Neural progenitor cell (in vitro differentiated cells): Measurements from ENCODE around the gene PSMC3IP. TPM values are rescaled to one million over a fixed set of nuclear protein-coding genes. Genes with fewer than 3 reads are reported as not detected.

Experiments
- DNase-seq: peaks from one replicate; pipeline ENCODE4 v3.0.0-alpha.2; 2016; ENCODE audit warnings: low spot score
- H2AFZ ChIP-seq: fragments of 200-600 bp; sonication (generic); replicated peaks from 2 replicates; pipeline ENCODE4 v1.6.1; 2016; ENCODE audit warnings: antibody characterized with exemption
- H3F3A ChIP-seq: fragments of 200-600 bp; sonication (generic); 2 replicates; pipeline ENCODE4 v1.6.1; 2016; ENCODE audit warnings: antibody characterized with exemption, low read depth
- H3K27ac ChIP-seq: fragments of 200-600 bp; sonication (generic); 2 replicates; pipeline ENCODE4 v1.5.1; 2016; ENCODE audit warnings: mild to moderate bottlenecking
- H3K27me3 ChIP-seq: fragments of 200-600 bp; sonication (generic); 2 replicates; pipeline ENCODE4 v1.6.1; 2016; ENCODE audit warnings: mild to moderate bottlenecking, moderate library complexity
- H3K36me3 ChIP-seq: fragments of 200-600 bp; sonication (generic); 2 replicates; pipeline ENCODE4 v1.5.1; 2016
- H3K4me1 ChIP-seq: fragments of 200-600 bp; sonication (generic); 2 replicates; pipeline ENCODE4 v1.6.1; 2016; ENCODE audit warnings: mixed run types
- H3K4me2 ChIP-seq: fragments of 200-600 bp; sonication (generic); 2 replicates; pipeline ENCODE4 v1.6.1; 2016
- H3K4me3 ChIP-seq: fragments of 200-600 bp; sonication (generic); 2 replicates; pipeline ENCODE4 v1.5.1; 2016
- H3K79me2 ChIP-seq: fragments of 200-600 bp; sonication (generic); 2 replicates; pipeline ENCODE4 v1.6.1; 2016; ENCODE audit warnings: low read depth
- H3K9ac ChIP-seq: fragments of 200-600 bp; sonication (generic); 2 replicates; pipeline ENCODE4 v1.6.1; 2016
- H3K9me3 ChIP-seq: fragments of 200-600 bp; sonication (generic); 2 replicates; pipeline ENCODE4 v1.5.1; 2016; ENCODE audit warnings: low read depth
- H4K20me1 ChIP-seq: fragments of 200-600 bp; sonication (generic); 2 replicates; pipeline ENCODE4 v1.6.1; 2016; ENCODE audit warnings: low read depth
- H3K27ac Mint-ChIP-seq: 3 replicates; pipeline ENCODE4 v1.8.0; 2021; ENCODE audit warnings: mixed read lengths
- H3K27me3 Mint-ChIP-seq: 2 replicates; pipeline ENCODE4 v1.8.0; 2022; ENCODE audit warnings: low read depth, mild to moderate bottlenecking, inconsistent platforms, moderate library complexity, mixed read lengths; ENCODE audit not compliant: insufficient read depth
- H3K36me3 Mint-ChIP-seq: 3 replicates; pipeline ENCODE4 v1.8.0; 2021; ENCODE audit warnings: mixed read lengths
- H3K4me1 Mint-ChIP-seq: 3 replicates; pipeline ENCODE4 v1.8.0; 2021; ENCODE audit warnings: mixed read lengths
- H3K4me3 Mint-ChIP-seq: 3 replicates; pipeline ENCODE4 v1.8.0; 2021; ENCODE audit warnings: mild to moderate bottlenecking, moderate library complexity, mixed read lengths
- H3K9me3 Mint-ChIP-seq: 3 replicates; pipeline ENCODE4 v1.8.0; 2020; ENCODE audit warnings: mixed read lengths
- CTCF ChIP-seq: fragments of 200-600 bp; sonication (generic); IDR thresholded peaks from 2 replicates; pipeline ENCODE4 v1.5.1; 2017; ENCODE audit warnings: antibody characterized with exemption, mild to moderate bottlenecking
- EZH2 ChIP-seq: fragments of 200-600 bp; sonication (generic); IDR thresholded peaks from 2 replicates; pipeline ENCODE4 v1.6.1; 2017; ENCODE audit warnings: antibody characterized with exemption, mild to moderate bottlenecking, moderate library complexity
- EZH2phosphoT487 ChIP-seq: fragments of 200-600 bp; sonication (generic); IDR thresholded peaks from 2 replicates; pipeline ENCODE4 v1.6.1; 2017; ENCODE audit warnings: antibody characterized with exemption
- total RNA-seq: library from RNA; depleted of rRNA; stranded (reverse); fragments of >200 nt; gene quantifications from 2 replicates; pipeline ENCODE4 v1.2.3, GENCODE V29; 2015; ENCODE audit warnings: low replicate concordance

The PSMC3IP gene
- total RNA-seq, 1 donor from 2014 or later = 23.7 TPM

GRCh38 chr17:42608305-42609181 lies 31.0 kb upstream of the PSMC3IP start:
- peaks cover 10% of the 10 kb centered on the region for H3F3A ChIP-seq
- H3K36me3 ChIP-seq = no peaks in the 10 kb centered on the region
- Mint-ChIP-seq H3K4me1 (peaks cover 20% of the 10 kb centered on the region), H3K36me3 (peaks cover 10% of the 10 kb centered on the region), H3K27ac (peak overlapping the region; percentile 98), H3K27me3 (peaks cover 3% of the 10 kb centered on the region), H3K4me3 (peak overlapping the region; percentile 100), H3K9me3 (no peaks in the 10 kb centered on the region)
- peak; percentile 29 for DNase-seq
- H3K79me2 ChIP-seq = peaks cover 70% of the 10 kb centered on the region
- H2AFZ ChIP-seq = peak overlapping the region; percentile 45
- H3K9me3 ChIP-seq = no peaks in the 10 kb centered on the region
- H4K20me1 ChIP-seq = peaks cover 42% of the 10 kb centered on the region
- H3K27me3 ChIP-seq = no peaks in the 10 kb centered on the region
- H3K4me2 ChIP-seq = peak overlapping the region; percentile 93
- TF ChIP-seq EZH2 = no peak
- TF ChIP-seq EZH2phosphoT487 = no peak
- no peak for TF ChIP-seq CTCF
- H3K27ac ChIP-seq = no peak overlapping the region
- H3K9ac ChIP-seq = peak overlapping the region; percentile 88
- H3K4me3 ChIP-seq = peak overlapping the region; percentile 84
- peaks cover 14% of the 10 kb centered on the region for H3K4me1 ChIP-seq

- peak overlapping the region; percentile 88 for H3K9ac ChIP-seq
- H3K27ac ChIP-seq = no peak overlapping the region
- no peak overlapping the region for H3K27ac Mint-ChIP-seq
- peaks cover 14% of the 10 kb centered on the region for H3K4me1 ChIP-seq
- no peaks in the 10 kb centered on the region for H3K9me3 Mint-ChIP-seq
- H3K79me2 ChIP-seq = peaks cover 78% of the 10 kb centered on the region
- peaks cover 10% of the 10 kb centered on the region for H3F3A ChIP-seq
- no peaks in the 10 kb centered on the region for H3K9me3 ChIP-seq
- H3K27me3 Mint-ChIP-seq = peaks cover 3% of the 10 kb centered on the region
- H3K36me3 ChIP-seq = no peaks in the 10 kb centered on the region
- TF ChIP-seq CTCF = no peak
- TF ChIP-seq EZH2phosphoT487 = no peak
- no peak for TF ChIP-seq EZH2
- peaks cover 42% of the 10 kb centered on the region for H4K20me1 ChIP-seq
- peak overlapping the region; percentile 84 for H3K4me3 ChIP-seq
- H2AFZ ChIP-seq = no peak overlapping the region
- H3K36me3 Mint-ChIP-seq = peaks cover 10% of the 10 kb centered on the region
- H3K4me1 Mint-ChIP-seq = peaks cover 21% of the 10 kb centered on the region
- H3K27me3 ChIP-seq = no peaks in the 10 kb centered on the region
- peak overlapping the region; percentile 93 for H3K4me2 ChIP-seq
- peak overlapping the region; percentile 100 for H3K4me3 Mint-ChIP-seq
- DNase-seq = no peak
These were observed 30.2 kb upstream of the PSMC3IP start for GRCh38 chr17:42607769-42608168.

- H4K20me1 ChIP-seq = peaks cover 50% of the 10 kb centered on the region
These were observed 25.8 kb upstream of the PSMC3IP start for GRCh38 chr17:42603318-42603717.

More at GRCh38 chr17:42603318-42603717, 25.8 kb upstream of the PSMC3IP start:
- Mint-ChIP-seq H3K36me3 (peaks cover 5% of the 10 kb centered on the region), H3K9me3 (no peaks in the 10 kb centered on the region), H3K27ac (no peak overlapping the region), H3K27me3 (peaks cover 5% of the 10 kb centered on the region), H3K4me3 (no peak overlapping the region), H3K4me1 (peaks cover 15% of the 10 kb centered on the region)
- Histone ChIP-seq H3K4me3 (no peak overlapping the region), H2AFZ (no peak overlapping the region), H3K27ac (no peak overlapping the region), H3K79me2 (peaks cover 95% of the 10 kb centered on the region), H3K36me3 (no peaks in the 10 kb centered on the region), H3K9ac (no peak overlapping the region), H3K4me1 (peaks cover 9% of the 10 kb centered on the region), H3K9me3 (no peaks in the 10 kb centered on the region), H3K4me2 (no peak overlapping the region), H3F3A (peaks cover 4% of the 10 kb centered on the region), H3K27me3 (no peaks in the 10 kb centered on the region)
- DNase-seq = no peak
- TF ChIP-seq CTCF (no peak), EZH2phosphoT487 (no peak), EZH2 (no peak)
